Epithelial cell of proximal tubule (primary cell): ENCODE data around the gene TEFM. TPM values are rescaled to one million over a fixed set of nuclear protein-coding genes. Genes with fewer than 3 reads are reported as not detected.
"Not testable (repeated sequence)": the region's sequence is repeated elsewhere in the genome, so short reads cannot be mapped to it uniquely, and the experiment has no call there.

Source experiments
- DNase-seq: peaks from one replicate; pipeline ENCODE4 v3.0.0-alpha.2; 2011; ENCODE audit warnings: low read depth
- H3K4me3 ChIP-seq: 2 replicates; pipeline ENCODE4 v1.5.1; 2011; ENCODE audit warnings: low read depth, mild to moderate bottlenecking, low read length
- CTCF ChIP-seq: conservative IDR thresholded peaks from 2 replicates; pipeline ENCODE4 v1.5.1; 2012; ENCODE audit warnings: low read depth, mild to moderate bottlenecking, low read length
- total RNA-seq: library from RNA; depleted of rRNA; stranded (reverse); fragments of >200 nt; gene quantifications from 2 replicates; pipeline ENCODE4 v1.2.3, GENCODE V29; 2015

Gene TEFM
- total RNA-seq, 1 donor from 2014 or later: 7.8 TPM

- no peak for DNase-seq
- TF ChIP-seq CTCF: no peak
- no peak overlapping the region for H3K4me3 ChIP-seq
These were observed 14.9 kb upstream of the TEFM start for GRCh38 chr17:30920683-30921543.

- DNase-seq: no peak
These were observed 14.2 kb upstream of the TEFM start for GRCh38 chr17:30920282-30920681.

GRCh38 chr17:30917050-30917449 is 11.0 kb upstream of the TEFM start:
- no peak for DNase-seq
- no peak for TF ChIP-seq CTCF
- H3K4me3 ChIP-seq: no peak overlapping the region

More at GRCh38 chr17:30920282-30920681, 14.2 kb upstream of the TEFM start:
- TF ChIP-seq CTCF: no peak
- no peak overlapping the region for H3K4me3 ChIP-seq

- H3K4me3 ChIP-seq: no peak overlapping the region
- TF ChIP-seq CTCF: no peak
- no peak for DNase-seq
These were observed 10.0 kb upstream of the TEFM start for GRCh38 chr17:30915833-30916611.

GRCh38 chr17:30913955-30914354 is 7.9 kb upstream of the TEFM start:
- DNase-seq: no peak
- no peak for TF ChIP-seq CTCF
- H3K4me3 ChIP-seq: no peak overlapping the region

- H3K4me3 ChIP-seq, DNase-seq: not testable (repeated sequence)
These were observed 4.1 kb upstream of the TEFM start for GRCh38 chr17:30910151-30910550.

GRCh38 chr17:30908717-30909420 is 2.8 kb upstream of the TEFM start:
- no peak for DNase-seq
- no peak for TF ChIP-seq CTCF
- no peak overlapping the region for H3K4me3 ChIP-seq
